ENCODE data around the gene APRT. TPM values are rescaled to one million over a fixed set of nuclear protein-coding genes. Genes with fewer than 3 reads are reported as not detected.

The APRT gene
- total RNA-seq, 1 donor from 2014 or later: 87.8 TPM

- ATAC-seq: no peak
- Histone ChIP-seq H3K9me3 (no peaks in the 10 kb centered on the region), H3K4me1 (no peaks in the 10 kb centered on the region), H3K27me3 (ENCODE audit: low read depth) (no peaks in the 10 kb centered on the region), H3K36me3 (peaks cover 28% of the 10 kb centered on the region), H3K4me3 (no peak overlapping the region), H3K27ac (no peak overlapping the region)
- TF ChIP-seq CTCF (IDR thresholded peaks at IDR 0.05): no peak
- no peak for DNase-seq
- intact Hi-C loops (cut with DNase I): no loop called here
Measured at GRCh38 chr16:88831838-88832237, 20.1 kb upstream of the APRT start.

GRCh38 chr16:88830783-88831182 is 19.1 kb upstream of the APRT start:
- DNase-seq (no peak), ATAC-seq (no peak)
- TF ChIP-seq CTCF (IDR thresholded peaks at IDR 0.05): no peak
- H3K36me3 ChIP-seq: peaks cover 33% of the 10 kb centered on the region
- no peaks in the 10 kb centered on the region for H3K4me1 ChIP-seq
- H3K27ac ChIP-seq: no peak overlapping the region
- intact Hi-C loops (cut with DNase I): no loop called here
- no peaks in the 10 kb centered on the region for H3K27me3 ChIP-seq (ENCODE audit: low read depth)
- H3K4me3 ChIP-seq: no peak overlapping the region
- H3K9me3 ChIP-seq: no peaks in the 10 kb centered on the region

- Histone ChIP-seq H3K4me3 (no peak overlapping the region), H3K4me1 (no peaks in the 10 kb centered on the region), H3K36me3 (peaks cover 28% of the 10 kb centered on the region), H3K27me3 (ENCODE audit: low read depth) (no peaks in the 10 kb centered on the region), H3K9me3 (no peaks in the 10 kb centered on the region), H3K27ac (no peak overlapping the region)
- intact Hi-C loops (cut with DNase I): no loop called here
- no peak for TF ChIP-seq CTCF (IDR thresholded peaks at IDR 0.05)
- peak; percentile 24 to 60 for ATAC-seq
- no peak for DNase-seq
Measured at GRCh38 chr16:88830258-88830657, 18.5 kb upstream of the APRT start.

- H3K27me3 ChIP-seq (ENCODE audit: low read depth): no peaks in the 10 kb centered on the region
- intact Hi-C loops (cut with DNase I): no loop called here
- H3K4me3 ChIP-seq: no peak overlapping the region
- H3K4me1 ChIP-seq: no peaks in the 10 kb centered on the region
- no peak overlapping the region for H3K27ac ChIP-seq
- no peak for TF ChIP-seq CTCF (IDR thresholded peaks at IDR 0.05)
- H3K36me3 ChIP-seq: peaks cover 31% of the 10 kb centered on the region
- DNase-seq (no peak), ATAC-seq (no peak)
- H3K9me3 ChIP-seq: no peaks in the 10 kb centered on the region
Measured at GRCh38 chr16:88828711-88829110, 17.0 kb upstream of the APRT start.

GRCh38 chr16:88827727-88828126 is 16.0 kb upstream of the APRT start:
- DNase-seq: no peak
- peaks cover 36% of the 10 kb centered on the region for H3K36me3 ChIP-seq

More at GRCh38 chr16:88827727-88828126, 16.0 kb upstream of the APRT start:
- no peaks in the 10 kb centered on the region for H3K4me1 ChIP-seq
- intact Hi-C loops (cut with DNase I): no loop called here
- no peak overlapping the region for H3K4me3 ChIP-seq
- no peaks in the 10 kb centered on the region for H3K9me3 ChIP-seq
- no peaks in the 10 kb centered on the region for H3K27me3 ChIP-seq (ENCODE audit: low read depth)
- TF ChIP-seq CTCF (IDR thresholded peaks at IDR 0.05): no peak
- H3K27ac ChIP-seq: no peak overlapping the region
- no peak for ATAC-seq
